Inflammatory macrophage treated with lipopolysaccharide for 4 hours (primary cell): Measurements from ENCODE around the gene PTGES.
A peak's percentile ranks its signal among the peaks of the same experiment; 100 is the strongest.
"Not testable (repeated sequence)": the region's sequence is repeated elsewhere in the genome, so short reads cannot be mapped to it uniquely, and the experiment has no call there.

Source experiments
- DNase-seq: peaks from one replicate; pipeline ENCODE4 v3.0.0-alpha.2; 2020

The PTGES gene

DNA sequence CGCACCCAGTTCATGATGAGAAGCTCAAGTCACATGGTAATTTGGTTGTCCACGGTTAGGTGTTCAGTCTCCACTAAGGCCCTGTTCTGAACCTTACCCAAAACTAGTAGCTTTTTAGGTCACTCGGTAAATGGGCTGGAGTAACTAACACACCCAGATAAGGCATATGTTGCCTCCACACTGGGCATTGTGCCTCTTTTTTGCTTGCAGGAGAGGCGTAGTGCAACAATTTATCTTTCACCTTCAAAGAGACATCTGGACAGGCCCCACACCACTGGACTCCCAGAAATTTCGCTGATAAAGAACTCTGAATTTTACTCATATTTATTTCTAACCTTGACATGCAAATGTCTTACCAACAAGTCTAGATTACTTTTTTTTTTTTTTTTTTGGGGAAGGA is 16.8 kb upstream of the PTGES start:
- DNase-seq = no peak

DNA sequence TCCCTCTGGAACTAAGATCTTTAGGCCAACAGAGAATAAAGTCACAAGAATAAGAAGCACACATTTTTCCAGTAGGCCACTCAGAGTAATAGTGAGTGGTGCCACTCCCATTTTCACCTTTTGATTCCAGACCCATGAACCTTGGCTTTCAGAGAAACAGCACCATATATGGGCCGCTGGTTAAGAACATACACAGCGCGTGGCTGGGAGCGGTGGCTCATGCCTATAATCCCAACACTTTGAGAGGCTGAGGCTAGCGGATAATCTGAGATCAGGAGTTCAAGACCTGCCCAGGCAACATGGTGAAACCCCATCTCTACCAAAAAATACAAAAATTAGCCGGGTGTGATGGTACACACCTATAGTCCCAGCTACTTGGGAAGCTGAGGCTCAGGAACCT is 15.6 kb upstream of the PTGES start:
- DNase-seq = no peak

DNA sequence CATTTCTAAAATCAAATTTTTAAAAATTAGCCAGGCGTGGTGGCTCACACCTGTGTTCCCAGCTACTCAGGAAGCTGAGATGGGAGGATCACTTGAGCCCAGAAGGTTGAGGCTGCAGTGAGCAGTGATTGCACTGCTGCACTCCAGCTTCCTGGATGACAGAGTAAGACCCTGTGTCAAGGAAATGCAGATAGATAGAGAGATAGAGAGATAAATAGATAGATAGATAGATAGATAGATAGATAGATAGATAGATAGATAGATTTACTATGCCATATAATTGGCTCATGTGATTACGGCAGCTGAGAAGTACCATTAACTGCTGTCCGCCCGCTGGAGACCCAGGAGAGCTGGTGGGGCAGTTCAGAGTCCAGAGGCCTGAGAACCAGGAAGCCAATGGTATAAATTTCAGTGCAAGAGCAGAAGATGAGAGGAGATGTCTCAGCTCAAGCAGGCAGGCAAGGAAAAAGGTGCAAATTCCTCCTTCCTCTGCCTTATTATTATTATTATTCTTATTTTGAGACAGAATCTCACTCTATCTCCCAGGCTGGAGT is 13.0 kb upstream of the PTGES start:
- no peak for DNase-seq

DNA sequence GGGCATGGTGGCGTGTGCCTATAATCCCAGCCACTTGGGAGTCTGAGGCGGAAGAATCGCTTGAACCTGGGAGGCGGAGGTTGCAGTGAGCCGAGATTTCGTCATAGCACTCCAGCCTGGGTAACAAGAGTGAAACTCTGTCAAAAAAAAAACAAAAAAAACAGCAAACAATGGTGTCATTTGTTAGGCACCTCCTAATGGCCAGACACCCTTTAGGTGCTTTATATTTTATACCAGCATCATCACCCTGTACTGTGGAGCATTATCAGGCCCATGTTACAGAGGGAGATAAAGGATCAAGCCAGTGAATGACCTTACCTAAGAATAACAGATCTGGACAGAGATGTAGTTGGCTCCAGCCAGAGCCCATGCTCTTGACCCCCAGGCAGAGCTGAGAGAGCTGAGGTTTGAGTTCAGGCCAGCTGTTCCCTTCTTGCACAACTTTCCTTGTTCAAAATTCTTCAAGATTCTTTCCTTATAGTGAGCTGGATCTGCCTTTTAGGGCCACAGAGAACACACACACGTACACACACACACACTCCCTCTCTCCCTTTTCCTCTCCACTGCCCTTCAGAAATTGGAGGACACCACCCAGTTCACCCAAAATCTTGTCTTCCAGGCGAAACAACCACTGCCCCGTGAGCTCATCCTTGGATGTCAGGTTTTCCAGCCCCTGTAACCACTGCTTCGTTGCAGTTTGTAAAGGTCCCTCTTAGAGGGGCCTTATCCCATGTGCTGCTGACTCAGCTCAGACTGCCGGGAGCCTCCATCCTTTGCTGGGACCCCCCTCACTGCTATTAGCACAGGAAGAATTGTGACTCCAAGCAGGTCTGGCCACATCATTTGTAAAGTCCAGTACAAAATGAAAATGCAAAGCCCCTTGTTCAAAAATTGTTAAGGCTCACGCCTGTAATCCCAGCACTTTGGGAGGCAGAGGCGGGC is 10.4 kb upstream of the PTGES start:
- peak; percentile 59 for DNase-seq

DNA sequence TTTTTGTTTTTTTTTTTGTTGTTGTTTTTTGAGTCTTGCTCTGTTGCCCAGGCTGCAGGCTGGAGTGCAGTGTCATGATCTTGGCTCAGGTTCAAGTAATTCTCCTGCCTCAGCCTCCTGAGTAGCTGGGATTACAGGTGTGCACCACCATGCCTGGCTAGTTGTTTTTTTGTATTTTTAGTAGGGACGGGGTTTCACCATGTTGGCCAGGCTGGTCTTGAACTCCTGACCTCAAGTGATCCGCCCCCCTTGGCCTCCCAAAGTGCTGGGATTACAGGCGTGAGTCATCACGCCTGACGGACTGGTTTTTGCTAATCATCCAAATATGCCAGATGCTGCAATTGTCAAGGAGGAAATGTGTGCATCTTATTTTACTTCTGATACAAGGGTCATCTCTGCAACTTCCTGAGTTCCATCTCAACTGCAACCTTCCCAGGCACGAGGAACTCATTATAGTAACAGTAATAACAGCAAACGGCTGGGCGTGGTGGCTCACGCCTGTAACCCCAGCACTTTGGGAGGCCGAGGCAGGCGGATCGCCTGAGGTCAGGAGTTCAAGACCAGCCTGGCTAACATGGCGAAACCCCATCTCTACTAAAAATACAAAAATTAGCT is 9.6 kb upstream of the PTGES start:
- peak; percentile 95 for DNase-seq

DNA sequence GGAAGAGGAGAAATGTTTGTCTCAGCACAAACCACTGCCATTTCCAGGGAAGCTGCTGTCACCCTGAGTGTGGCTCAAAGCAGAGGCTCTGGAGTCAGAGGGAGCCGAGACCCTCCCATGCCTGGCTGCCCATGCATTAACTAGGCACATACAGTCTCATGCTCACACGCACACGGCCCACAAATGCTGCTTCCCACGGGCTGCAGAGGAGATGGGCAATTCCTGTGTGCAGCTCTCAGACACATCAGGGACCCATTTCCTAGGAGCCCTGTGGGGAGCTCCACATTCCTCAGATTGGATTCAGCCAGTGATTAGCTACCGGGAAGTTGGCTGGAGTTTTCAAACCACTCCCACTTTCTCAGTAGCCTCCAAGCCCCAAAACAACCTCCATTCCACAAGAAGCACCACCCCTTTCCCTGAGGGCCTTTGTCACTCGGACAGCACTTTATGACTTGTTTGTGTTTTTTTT is 9.1 kb upstream of the PTGES start:
- no peak for DNase-seq

DNA sequence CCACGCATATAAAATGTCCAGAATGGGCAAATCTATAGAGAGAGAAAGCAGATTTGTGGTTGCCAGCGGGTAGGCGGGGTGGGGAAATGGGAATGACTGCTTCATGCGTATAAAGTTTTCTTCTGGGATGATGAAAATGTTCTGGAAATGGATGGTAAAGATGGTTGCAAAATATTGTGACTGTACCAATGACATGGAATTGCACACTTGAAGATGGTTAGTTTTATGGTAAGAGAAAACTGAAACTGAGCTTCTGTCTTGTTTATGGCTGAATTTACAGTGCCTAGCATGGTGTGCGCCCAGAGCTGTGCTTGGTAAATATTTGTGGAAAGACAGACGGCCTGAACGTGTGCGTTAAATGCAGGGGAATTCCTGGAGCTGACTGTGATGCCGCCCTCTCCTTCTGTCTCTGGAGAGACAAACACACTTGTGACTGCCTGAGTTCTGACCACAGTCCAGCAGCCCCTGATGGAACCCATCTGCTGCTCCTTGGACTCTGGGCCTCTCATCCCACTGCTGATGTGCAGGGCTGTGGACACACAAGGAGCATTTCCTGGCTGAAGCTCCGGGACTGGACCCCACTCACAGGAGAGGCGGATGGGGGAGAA is 8.6 kb upstream of the PTGES start:
- peak; percentile 74 for DNase-seq

DNA sequence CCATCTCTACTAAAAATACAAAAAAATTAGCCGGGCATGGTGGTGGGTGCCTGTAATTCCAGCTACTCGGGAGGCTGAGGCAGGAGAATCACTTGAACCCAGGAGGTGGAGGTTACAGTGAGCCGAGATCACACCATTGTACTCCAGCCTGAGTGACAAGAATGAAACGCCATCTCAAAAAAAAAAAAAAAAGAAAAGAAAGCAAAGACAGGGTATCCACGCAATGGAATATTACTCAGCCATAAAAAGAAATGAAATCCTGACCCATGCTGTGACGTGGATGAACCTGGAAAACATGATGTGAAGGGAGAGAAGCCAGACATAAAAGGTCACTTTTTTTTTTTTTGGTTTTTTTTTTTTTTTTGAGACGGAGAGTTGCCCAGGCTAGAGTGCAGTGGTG is 7.9 kb upstream of the PTGES start:
- not testable (repeated sequence) for DNase-seq

DNA sequence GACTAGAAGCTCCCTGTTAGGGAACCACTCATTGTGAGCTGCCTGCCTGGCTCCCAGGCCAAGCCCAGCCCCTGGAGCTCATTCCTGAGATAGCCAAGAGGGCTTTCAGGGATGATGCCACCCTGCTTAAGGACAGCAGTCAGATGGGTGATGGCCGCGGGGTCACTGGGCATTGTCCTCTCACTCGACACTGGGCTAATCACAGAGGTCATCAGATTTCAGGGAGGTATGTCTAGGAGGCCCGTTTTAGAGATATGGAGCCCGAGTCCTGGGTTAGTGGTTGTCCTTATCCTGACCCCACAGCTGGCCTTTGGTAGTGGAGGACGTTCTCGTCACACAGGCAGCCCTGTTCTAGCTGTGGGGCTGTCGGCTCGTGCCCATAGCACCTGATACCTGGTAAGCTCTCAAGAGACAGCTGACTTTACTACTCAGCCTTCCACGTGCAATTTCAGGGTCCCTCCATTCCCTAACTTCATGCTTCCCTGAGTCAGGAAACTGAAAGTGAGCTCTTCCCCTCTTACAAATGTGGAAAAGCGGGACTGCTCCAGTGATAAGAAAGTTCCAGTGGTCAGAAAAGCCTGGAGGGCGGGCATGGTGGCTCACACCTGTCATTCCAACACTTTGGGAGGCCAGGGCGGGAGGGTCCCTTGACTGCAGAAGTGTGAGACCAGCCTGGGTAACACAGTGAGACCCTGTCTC is 7.1 kb upstream of the PTGES start:
- no peak for DNase-seq

DNA sequence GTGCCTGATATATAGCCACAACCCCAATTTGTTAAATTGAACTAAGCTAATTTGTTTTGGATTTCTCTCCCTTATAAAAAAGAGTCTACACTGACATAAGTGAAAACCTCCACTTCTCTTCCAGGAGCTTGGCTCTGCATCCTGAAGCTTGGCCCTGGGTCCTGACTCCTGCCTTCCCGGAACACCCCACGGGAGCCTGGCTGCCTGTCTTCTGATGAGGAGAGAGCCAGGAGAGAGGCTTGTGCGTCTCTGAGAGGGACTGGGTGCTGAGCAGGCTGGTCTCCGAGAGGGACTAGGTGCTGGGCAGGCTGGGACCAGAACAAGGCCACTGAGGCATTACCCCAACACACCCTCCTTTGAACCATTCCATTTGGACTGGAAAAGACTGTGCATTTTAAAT is 6.5 kb upstream of the PTGES start:
- no peak for DNase-seq

DNA sequence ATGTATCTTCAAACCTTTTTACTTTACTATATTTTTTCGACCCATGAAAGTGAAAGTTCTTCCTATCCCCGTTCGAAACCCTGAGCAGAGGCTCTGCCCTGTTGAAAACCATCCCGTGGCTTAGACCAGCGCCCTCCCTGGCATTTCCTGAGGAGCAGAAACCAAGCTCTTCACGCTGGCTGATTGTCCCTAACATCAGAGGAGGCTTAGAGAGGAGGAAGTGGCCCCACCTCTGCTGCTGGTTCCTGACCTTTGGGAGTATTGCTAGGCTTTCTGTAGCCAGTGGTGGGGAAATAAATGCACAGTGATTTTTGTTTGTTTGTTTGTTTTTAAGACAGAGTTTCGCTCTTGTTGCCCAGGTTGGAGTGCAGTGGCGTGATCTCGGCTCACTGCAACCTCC is 4.2 kb upstream of the PTGES start:
- peak; percentile 94 for DNase-seq

DNA sequence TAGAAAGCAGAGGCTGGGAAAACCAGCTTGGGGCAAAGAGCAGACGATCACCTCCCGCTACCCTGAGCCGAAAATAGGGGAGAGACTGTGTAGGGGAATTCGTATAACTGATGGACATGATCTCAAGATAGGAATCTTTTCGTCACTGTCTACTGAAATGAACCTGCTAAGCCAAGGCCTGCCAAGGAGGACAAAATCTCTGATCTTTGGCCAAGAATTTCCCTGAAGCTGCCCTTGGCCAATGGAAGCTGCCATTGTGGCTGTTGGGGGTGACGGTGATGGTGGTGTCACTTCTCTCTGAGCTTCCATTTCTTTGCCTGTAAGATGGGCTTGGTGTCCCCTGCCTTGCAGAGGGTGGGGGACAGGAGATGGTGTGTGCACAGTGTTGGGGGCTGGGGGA is 3.3 kb upstream of the PTGES start:
- no peak for DNase-seq

DNA sequence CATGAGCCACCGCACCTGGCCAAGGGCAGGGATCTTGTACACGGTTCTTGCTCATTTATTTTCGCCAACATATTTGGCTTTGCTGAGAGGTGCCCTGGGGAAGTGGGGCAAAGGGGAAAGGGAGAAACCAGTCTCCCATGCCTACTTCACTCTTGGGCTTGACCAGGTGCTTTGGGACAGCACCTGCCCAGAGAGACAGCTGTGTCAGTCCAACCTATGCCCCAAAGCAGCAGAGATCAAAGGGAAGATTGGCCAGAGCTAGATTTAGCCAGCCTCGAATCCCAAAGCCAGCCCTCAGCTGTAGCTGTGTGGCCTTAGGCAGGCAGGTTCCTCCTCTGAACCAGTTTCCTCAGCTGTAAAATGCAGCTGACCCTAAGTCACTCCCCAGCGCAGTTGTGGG is 2.3 kb upstream of the PTGES start:
- no peak for DNase-seq

DNA sequence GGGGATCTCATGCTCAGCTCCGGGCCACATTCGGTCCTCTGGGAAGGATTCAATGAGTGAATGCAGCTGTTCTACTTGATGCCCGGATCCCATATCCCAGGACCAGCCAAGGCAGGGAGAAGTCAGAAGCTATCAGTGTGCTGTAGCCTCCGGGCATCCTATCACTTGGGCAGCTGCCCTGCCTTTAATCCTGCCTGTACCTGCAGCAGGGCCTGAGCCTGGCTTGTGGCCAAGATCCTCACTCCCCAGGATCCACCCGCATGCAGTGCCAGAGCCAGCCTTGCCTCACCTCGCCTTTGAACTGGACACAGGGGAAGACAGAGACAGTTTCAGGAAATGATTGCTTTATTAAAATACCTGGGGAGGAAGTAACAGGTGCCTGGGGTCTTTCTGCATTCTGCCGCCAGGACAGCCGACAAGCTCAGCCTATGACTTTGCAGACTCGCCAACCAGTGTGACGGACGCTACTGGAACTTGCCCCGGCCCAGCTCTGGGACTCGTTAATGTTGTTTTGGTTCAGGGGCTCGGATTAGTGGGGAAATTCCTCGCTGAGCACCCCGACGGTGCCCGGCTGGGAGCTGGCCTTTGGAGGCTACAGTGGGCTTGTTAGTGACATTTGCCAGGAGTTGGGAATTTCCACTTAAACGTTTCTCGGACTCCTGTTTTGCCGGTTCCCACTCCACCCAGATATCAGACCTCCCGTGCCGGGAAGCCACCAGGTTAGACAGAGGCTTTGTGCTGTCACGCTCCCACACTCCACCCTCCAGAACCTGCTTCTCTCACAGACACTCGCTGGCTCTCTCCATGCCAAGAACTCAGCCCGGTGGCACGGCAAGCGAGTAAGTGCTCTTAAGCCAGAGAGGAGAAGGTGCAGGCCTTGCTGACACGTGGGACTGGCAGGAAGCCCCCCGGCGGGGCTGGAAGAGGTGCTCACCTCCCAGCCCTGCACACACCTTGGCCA is 721 bp downstream of the PTGES start:
- no peak for DNase-seq

DNA sequence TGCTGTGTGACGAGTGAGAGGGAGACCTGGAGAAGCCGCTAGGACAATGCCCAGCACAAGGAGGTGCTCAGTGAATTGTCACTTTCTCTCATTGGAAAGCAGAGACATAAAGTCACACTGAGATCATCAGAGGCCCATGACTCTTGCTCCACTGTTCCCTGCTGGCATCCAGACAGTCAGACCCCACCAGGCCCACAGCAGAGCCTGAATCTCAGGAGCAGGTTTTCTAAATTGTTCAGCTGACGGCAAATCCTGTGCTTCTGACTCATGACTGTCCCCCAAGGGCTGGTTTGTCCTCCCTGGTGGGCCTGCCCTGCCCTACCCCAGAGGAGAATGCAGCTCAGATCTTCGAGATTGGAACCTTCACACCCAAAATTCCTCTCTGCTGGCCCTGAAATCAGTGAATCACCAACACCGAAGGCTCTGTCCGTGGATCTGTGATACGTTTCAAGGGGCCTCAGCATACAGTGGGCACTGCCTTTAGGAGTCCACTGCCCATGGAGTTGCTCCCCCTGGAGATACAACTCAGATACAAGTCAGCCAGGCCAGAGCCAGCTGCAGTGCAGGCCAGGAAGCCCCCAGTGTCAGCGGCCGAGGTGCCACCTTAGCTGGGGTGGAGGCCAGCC is 2.7 kb downstream of the PTGES start:
- no peak for DNase-seq

DNA sequence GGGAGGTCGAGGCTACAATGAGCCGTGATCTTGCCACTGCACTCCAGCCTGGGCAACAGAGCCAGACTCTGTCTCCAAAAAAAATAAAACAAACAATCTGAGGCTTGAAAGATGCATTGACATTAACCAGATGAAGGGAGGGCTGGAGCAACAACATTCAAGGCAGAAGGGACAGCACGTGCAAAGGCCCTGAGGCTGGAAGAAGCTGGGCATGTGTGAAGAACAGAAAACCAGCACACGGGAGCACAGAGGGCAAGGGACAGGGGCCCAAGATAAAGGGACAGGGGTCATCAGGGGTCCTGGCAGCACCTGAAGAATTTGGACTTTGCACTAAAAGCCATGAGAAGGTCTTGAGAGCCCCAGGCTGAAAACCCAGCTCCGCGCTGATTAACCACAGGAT is 3.3 kb downstream of the PTGES start:
- no peak for DNase-seq

DNA sequence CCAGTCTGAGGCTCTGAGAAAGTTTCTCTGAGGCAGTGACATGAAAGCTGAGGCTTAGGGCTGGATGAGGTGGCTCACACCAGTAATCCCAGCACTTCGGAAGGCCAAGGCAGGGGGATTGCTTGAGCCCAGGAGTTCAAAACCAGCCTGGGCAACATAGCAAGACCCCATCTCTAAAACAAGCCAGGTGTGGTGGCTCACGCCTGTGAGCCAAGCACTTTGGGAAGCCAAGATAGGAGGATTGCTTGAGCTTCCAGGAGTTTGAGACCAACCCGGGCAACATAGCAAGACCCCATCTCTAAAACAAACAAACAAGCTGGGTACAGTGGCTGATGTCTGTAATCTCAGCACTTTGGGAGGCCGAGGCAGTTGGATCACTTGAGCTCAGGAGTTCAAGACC is 3.8 kb downstream of the PTGES start:
- DNase-seq = not testable (repeated sequence)

DNA sequence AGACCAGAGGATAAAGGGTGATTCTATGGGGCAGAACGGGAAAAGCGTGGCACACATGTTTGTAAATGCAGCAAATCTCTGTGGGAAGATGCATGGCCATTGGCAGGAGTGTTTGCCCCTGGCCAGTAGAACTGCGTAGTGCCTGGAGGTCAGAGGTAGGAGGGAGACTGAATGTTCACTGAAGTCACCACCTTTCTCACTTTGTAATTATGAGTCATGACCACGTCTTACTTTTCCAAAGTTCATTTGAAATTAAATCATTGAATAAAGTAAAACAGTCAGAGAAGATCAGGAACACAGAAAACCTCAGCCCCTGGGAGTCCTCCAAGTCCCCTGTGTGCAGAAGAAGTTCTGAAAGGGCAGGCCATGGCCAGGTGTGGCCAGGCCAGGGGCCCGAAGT is 4.6 kb downstream of the PTGES start:
- no peak for DNase-seq

DNA sequence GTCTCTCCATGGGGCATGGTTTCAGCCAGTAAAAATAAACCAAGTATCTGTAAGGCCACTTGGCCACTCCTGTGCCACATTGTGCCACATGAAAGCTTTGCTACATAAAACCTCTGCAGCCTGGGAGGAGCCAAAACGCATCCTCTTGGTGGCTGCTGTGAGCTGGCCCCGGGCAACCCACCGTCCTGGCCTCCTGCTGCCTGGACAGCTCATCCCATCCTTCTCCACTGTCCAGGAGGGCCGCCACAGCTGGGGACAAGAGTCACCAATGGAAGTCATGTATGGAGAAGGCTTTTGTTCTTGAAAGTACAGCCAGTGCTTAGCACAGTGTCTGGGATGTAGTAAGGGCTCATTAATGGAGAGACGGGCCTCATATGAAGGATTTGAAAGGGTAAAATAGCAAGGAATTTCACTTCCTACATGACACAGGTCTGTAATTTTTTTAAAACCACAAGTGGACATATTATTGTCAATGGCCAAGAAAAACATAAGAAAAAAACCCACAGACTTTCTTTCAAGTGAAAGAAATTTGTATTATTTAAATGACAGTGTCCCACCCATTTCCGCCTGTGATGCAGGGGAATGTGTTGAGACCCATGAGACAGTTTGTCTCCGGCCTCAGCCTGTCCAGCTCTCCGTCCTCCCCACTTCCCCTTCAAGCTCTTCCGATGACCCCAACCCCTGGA is 6.6 kb downstream of the PTGES start:
- peak; percentile 49 for DNase-seq

DNA sequence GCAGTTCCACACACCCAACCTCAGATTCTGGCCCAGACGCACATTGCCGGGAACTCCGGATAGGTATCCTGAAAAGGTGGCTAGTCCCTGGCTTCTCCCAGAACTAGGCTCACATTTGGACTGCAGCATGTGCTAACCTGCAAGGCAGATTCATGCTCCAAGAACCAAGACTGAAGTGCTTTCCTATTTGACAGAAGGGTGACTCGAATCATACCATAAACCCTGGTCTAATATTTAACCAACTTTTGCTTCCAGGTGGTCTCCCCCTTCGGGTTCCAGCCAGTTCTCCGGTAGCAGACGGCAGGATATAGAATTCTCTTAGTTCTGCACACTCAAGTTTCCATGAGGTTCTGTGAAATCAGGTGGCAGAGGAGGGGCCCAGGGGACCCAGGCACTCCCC is 7.6 kb downstream of the PTGES start:
- no peak for DNase-seq
